ENCODE results near the gene ADCY2. TPM values are rescaled to one million over a fixed set of nuclear protein-coding genes. Genes with fewer than 3 reads are reported as not detected.

The ADCY2 gene
- total and polyA plus RNA-seq, 2 of the 13 experiments (the other 11 are each of a cell fraction or from before 2014, with no cell fraction given) = not detected

- TF ChIP-seq HNF1A (IDR thresholded peaks at IDR 0.05; ENCODE audit: low read depth) (no peak), HNF1A (CRISPR knock-in tag; IDR thresholded peaks at IDR 0.05; ENCODE audit: borderline replicate concordance) (peak; percentile 21; the same call in 1 of the 2 replicates), CBX5 (CRISPR knock-in tag; IDR thresholded peaks at IDR 0.05; ENCODE audit: borderline replicate concordance) (peak; percentile 35; the same call in 1 of the 2 replicates), ZFP82 (CRISPR knock-in tag; IDR thresholded peaks at IDR 0.05; ENCODE audit: borderline replicate concordance) (0 out of 2 replicates have a peak, but pooled peaks have one; percentile 23), NCOA1 (CRISPR knock-in tag; IDR thresholded peaks at IDR 0.05) (no peak), ZNF616 (CRISPR knock-in tag; IDR thresholded peaks at IDR 0.05; ENCODE audit: low read depth) (peak; percentile 43; the same call in 1 of the 2 replicates), GATAD1 (CRISPR knock-in tag; IDR thresholded peaks at IDR 0.05) (peak; percentile 87), WIZ (CRISPR knock-in tag; IDR thresholded peaks at IDR 0.05) (no peak), TRIM22 (IDR thresholded peaks at IDR 0.05) (no peak), ZMAT3 (CRISPR knock-in tag; conservative IDR thresholded peaks at IDR 0.05) (peak; percentile 31; the same call in 1 of the 2 replicates), SNAI1 (CRISPR knock-in tag; IDR thresholded peaks at IDR 0.05; ENCODE audit: borderline replicate concordance) (no peak), HDAC2 (CRISPR knock-in tag; IDR thresholded peaks at IDR 0.05) (no peak), SRY (CRISPR knock-in tag; IDR thresholded peaks at IDR 0.05) (no peak), ZNF24 (IDR thresholded peaks at IDR 0.05) (no peak), JARID2 (CRISPR knock-in tag; IDR thresholded peaks at IDR 0.05; ENCODE audit: insufficient replicate concordance) (no peak), ZNF367 (CRISPR knock-in tag; IDR thresholded peaks at IDR 0.05; ENCODE audit: borderline replicate concordance) (no peak), CCAR2 (optimal IDR thresholded peaks at IDR 0.05; ENCODE audit: low read depth, low read length) (no peak), GATAD2A (CRISPR knock-in tag; IDR thresholded peaks at IDR 0.05) (peak; percentile 47), ZNF510 (CRISPR knock-in tag; IDR thresholded peaks at IDR 0.05; ENCODE audit: low read depth) (no peak), CEBPB (IDR thresholded peaks at IDR 0.05; ENCODE audit: borderline replicate concordance, low read depth, low read length) (peak; percentile 57; the same call in 1 of the 2 replicates), REXO4 (CRISPR knock-in tag; IDR thresholded peaks at IDR 0.05; ENCODE audit: borderline replicate concordance) (no peak), ZNF251 (CRISPR knock-in tag; IDR thresholded peaks at IDR 0.05) (no peak), EZH2 (conservative IDR thresholded peaks at IDR 0.05; ENCODE audit: low read depth, low read length) (no peak), HDAC1 (CRISPR knock-in tag; IDR thresholded peaks at IDR 0.05) (peak; percentile 93), ZNF274 (CRISPR knock-in tag; IDR thresholded peaks at IDR 0.05) (peak; percentile 83; the same call in 1 of the 2 replicates), ATM (IDR thresholded peaks at IDR 0.05; ENCODE audit: borderline replicate concordance) (no peak), GLI4 (CRISPR knock-in tag; IDR thresholded peaks at IDR 0.05; ENCODE audit: borderline replicate concordance) (peak; percentile 72; the same call in 1 of the 2 replicates), MED1 (CRISPR knock-in tag; IDR thresholded peaks at IDR 0.05) (no peak; the same call in 1 of the 2 replicates)
These were observed 473.0 kb downstream of the ADCY2 start, which contains the start of the genes FASTKD3 and MTRR (continued) for GRCh38 chr5:7868773-7869473.
